GM12872 (cell line): Measurements from ENCODE around the gene C2orf76.
A peak's percentile ranks its signal among the peaks of the same experiment; 100 is the strongest.

Experiments
- CTCF ChIP-seq: IDR thresholded peaks from 3 replicates; pipeline ENCODE4 v1.5.1; 2011; ENCODE audit warnings: low read depth, mild to moderate bottlenecking, low read length, moderate library complexity; ENCODE audit not compliant: insufficient read depth

The C2orf76 gene

DNA sequence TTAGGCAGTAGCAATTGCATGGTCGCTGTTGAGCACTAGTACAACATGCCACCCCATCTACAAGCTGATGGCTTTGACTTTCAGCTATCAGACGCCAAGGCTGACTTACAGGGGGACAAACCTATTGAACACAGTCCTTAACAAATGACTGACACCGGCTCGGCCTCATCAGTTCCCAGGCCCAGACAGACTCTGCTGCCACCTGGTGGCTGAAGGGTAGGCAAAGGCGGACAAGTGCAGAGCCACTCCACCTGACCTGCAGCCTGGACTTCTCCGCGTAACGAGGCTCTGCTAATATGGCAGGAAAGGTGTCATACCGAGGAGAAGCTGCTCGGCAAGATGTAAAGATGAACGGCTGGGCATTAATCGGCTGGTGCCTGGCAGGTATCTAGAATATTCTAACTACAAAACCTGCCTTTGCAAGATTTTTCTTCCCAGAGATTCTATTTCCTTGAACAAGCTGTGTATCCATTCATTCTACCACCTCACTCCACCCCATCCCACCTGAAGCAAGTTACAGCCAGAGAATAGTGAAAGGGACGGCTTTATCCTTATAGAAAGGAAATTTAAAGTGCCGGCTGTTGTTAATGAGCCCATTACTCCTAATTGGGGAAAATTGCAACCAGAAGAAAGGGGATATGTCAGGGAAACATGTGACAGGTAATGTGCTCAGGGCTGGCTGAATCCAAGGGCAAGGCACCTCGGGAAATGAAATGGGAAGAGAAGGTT is 75.6 kb downstream of the C2orf76 start:
- peak; percentile 98 for TF ChIP-seq CTCF

GRCh38 chr2:119289642-119290041 is 77.0 kb downstream of the C2orf76 start:
- TF ChIP-seq CTCF = no peak

GRCh38 chr2:119289093-119289492 is 77.5 kb downstream of the C2orf76 start:
- no peak for TF ChIP-seq CTCF

DNA sequence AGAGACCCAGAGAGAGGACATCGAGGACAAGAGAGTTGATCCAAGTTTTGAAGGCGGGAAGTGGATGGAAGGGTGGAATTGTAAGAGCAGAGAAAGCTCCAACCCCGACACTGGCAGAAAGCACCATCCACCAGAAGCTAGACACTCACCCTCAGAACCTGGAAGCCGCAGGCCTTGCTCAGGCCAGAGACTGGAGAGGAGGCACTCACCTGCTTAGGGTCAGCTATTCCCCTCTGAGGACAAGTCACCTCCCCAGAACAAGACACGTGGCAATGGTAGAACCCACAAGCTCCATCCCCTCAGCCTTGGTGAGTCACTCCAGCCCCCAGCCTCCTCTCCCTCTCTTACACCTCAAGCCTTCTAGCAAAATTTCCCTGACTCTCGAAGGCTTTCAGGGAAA is 78.1 kb downstream of the C2orf76 start:
- no peak for TF ChIP-seq CTCF

DNA sequence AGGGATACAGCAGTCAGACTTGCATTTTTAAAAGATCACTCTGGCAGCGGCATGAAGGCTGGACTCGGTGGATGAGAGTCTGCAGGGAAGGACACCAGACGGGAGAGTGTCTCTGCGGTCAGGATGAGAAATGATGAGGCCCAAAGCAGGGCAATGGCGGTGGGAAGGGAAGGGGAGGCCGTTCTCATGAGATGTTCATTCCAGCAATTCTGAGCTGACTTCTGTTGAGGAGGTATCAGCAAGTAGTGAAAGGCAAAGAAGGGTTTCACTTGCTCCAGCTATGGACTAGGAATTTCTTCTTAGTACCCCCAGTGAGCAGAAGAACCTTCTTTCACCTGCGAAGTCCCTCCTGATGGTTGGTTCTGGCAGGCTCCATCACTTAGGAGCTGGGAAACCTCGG is 80.0 kb downstream of the C2orf76 start:
- no peak for TF ChIP-seq CTCF

DNA sequence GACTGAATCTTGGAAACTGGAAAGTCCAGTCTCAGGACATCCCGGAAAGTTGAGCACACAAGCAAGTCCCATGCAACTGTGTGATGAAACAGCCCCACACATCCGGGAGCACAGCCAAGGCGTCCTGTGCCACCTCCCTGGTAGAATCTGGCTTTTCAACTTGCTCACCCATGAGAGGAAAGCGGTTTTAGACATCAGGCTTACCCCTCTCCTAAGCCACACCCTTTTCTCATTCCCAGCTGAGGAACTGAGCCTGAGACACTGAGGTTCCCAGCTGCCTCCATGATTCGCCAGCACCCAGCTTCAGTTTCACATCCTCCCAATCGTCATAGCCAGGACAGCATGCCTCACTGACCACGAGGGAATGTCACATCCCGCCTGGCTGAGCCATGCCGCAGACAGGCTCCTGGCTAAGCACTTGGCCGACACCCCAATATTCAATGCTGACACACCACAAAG is 82.7 kb downstream of the C2orf76 start:
- no peak for TF ChIP-seq CTCF

- no peak for TF ChIP-seq CTCF
These were observed 83.6 kb downstream of the C2orf76 start for GRCh38 chr2:119282996-119283511.
